ENCODE data around the gene SNU13.
"Not testable (repeated sequence)": the region's sequence is repeated elsewhere in the genome, so short reads cannot be mapped to it uniquely, and the experiment has no call there.

DNA sequence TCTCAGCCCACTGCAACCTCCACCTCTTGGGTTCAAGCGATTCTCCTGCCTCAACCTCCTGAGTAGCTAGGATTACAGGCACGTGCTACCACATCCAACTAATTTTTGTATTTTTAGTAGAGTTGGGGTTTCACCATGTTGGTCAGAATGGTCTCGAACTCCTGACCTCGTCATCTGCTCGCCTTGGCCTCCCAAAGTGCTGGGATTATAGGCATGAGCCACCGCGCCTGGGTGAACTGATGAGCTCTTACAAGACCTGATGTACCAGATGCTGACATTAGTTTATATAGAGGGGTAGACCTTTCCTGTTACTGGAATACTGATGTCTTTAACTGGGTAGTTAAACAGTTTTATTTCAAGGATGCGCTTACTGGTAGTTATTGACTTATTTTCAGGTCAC is 54.1 kb downstream of the SNU13 start:
- TF ChIP-seq EZH2 (IDR thresholded peaks at IDR 0.05; ENCODE audit: insufficient read depth, poor library complexity, severe bottlenecking); EZH2phosphoT487 (IDR thresholded peaks at IDR 0.05; ENCODE audit: insufficient read depth, low read depth): not testable (repeated sequence)
